HepG2 (cell line): Measurements from ENCODE around the gene PDE4D. TPM values are rescaled to one million over a fixed set of nuclear protein-coding genes. Genes with fewer than 3 reads are reported as not detected.

ENCODE experiments used
- ATAC-seq: fragments of 200-7000 bp; cut with Tn5 transposase; 3 replicates; pipeline ENCODE4 v1.9.1; 2020; ENCODE audit warnings: mild to moderate bottlenecking, moderate library complexity
- BruUV-seq: library from RNA; stranded (reverse); fragments of 400-500 nt; replicated peaks from 2 replicates; lab custom pipeline; 2021; lab: Mats Ljungman, UMichigan
- CTCF ChIA-PET: fragments of 300-600 bp; formaldehyde crosslinking; extraction: SDS; loops from one replicate; lab custom pipeline; 2021; ENCODE audit warnings: low total read pairs, inconsistent platforms, low intra/inter-chr PET ratio; lab: Yijun Ruan, JAX
- POLR2A ChIA-PET: fragments of 350-600 bp; sonication (Branson Sonifier 250); formaldehyde crosslinking; loops from one replicate; lab custom pipeline; 2020; ENCODE audit warnings: antibody characterized with exemption, inconsistent platforms; lab: Yijun Ruan, JAX
- DNase-seq: peaks from one replicate; pipeline ENCODE4 v3.0.0-alpha.2; 2015; ENCODE audit warnings: low spot score
- FAIRE-seq: peaks from 3 replicates; lab custom pipeline; 2011; peaks lifted over from hg19 to GRCh38; lab: Jason Lieb, UNC
- H2AFZ ChIP-seq: one replicate; pipeline ENCODE4 v1.6.1; 2011; ENCODE audit warnings: low read length, inconsistent platforms
- H3K27ac ChIP-seq: fragments of 300-600 bp; 3 replicates; pipeline ENCODE4 v1.8.0; 2011; ENCODE audit warnings: mixed run types, mild to moderate bottlenecking, mixed read lengths, low read length, inconsistent platforms; ENCODE audit not compliant: insufficient read depth; ENCODE audit errors: extremely low read length
- H3K27me3 ChIP-seq, 2 experiments: fragments of 200-600 bp in 1 of 2; 2 replicates in 1 of 2; 3 replicates in 1 of 2; pipeline versions ENCODE4 v1.6.0 to v1.8.0; 2011; ENCODE audit warnings: low read length in 2 of 2, mild to moderate bottlenecking in 2 of 2, moderate library complexity in 2 of 2, inconsistent platforms in 1 of 2; ENCODE audit not compliant: insufficient read depth in 2 of 2, control insufficient read depth in 1 of 2
- H3K36me3 ChIP-seq, 2 experiments: fragments of 200-600 bp in 1 of 2; replicated peaks in 1 of 2; 2 replicates in 1 of 2; 3 replicates in 1 of 2; pipeline versions ENCODE4 v1.5.1 to v1.8.0; 2011; ENCODE audit warnings: low read length in 2 of 2, inconsistent platforms in 1 of 2; ENCODE audit not compliant: insufficient read depth in 2 of 2, control insufficient read depth in 1 of 2
- H3K4me1 ChIP-seq: 2 replicates; pipeline ENCODE4 v1.5.1; 2012; ENCODE audit warnings: low read length, inconsistent platforms; ENCODE audit not compliant: insufficient read depth
- H3K4me2 ChIP-seq: 2 replicates; pipeline ENCODE4 v1.6.0; 2011; ENCODE audit warnings: low read depth, low read length, inconsistent platforms
- H3K4me3 ChIP-seq, 3 experiments: fragments of 200-600 bp in 1 of 3; sonication (generic), shearing (Covaris generic) in 1 of 3; replicated peaks in 1 of 3; 2 replicates each; pipeline ENCODE4 v1.5.1; 2011 to 2016; ENCODE audit warnings: low read length in 3 of 3, inconsistent platforms in 2 of 3, low read depth in 2 of 3, mild to moderate bottlenecking in 2 of 3, control low read depth in 1 of 3, mixed read lengths in 1 of 3; ENCODE audit not compliant: insufficient read depth in 1 of 3
- H3K79me2 ChIP-seq: one replicate; pipeline ENCODE4 v1.6.1; 2011; ENCODE audit warnings: low read length, inconsistent platforms; ENCODE audit not compliant: insufficient read depth
- H3K9ac ChIP-seq: 2 replicates; pipeline ENCODE4 v1.6.0; 2011; ENCODE audit warnings: mild to moderate bottlenecking, low read depth, low read length, inconsistent platforms; ENCODE audit not compliant: insufficient read depth
- H3K9me3 ChIP-seq: 2 replicates; pipeline ENCODE4 v1.5.1; 2012; ENCODE audit warnings: mild to moderate bottlenecking, low read length
- H4K20me1 ChIP-seq: 2 replicates; pipeline ENCODE4 v1.6.0; 2011; ENCODE audit warnings: inconsistent platforms, mild to moderate bottlenecking, low read length, moderate library complexity; ENCODE audit not compliant: insufficient read depth
- ASH2L ChIP-seq: fragments of 300-600, 200-600 bp; sonication (generic); IDR thresholded peaks from 2 replicates; pipeline ENCODE4 v1.7.0; 2017; ENCODE audit warnings: low read depth, mild to moderate bottlenecking, moderate library complexity, mixed read lengths, low read length; ENCODE audit not compliant: insufficient read length
- SOX5 ChIP-seq: IDR thresholded peaks from 2 replicates; pipeline ENCODE4 v1.6.1; 2016; ENCODE audit warnings: borderline replicate concordance
- SP140L ChIP-seq: sonication (generic); formaldehyde crosslinking; IDR thresholded peaks from 2 replicates; pipeline ENCODE4 v1.4.0; 2020; ENCODE audit warnings: missing genetic modification reagents, borderline replicate concordance
- TRAFD1 ChIP-seq: sonication (generic); formaldehyde crosslinking; IDR thresholded peaks from 2 replicates; pipeline ENCODE4 v1.5.1; 2020; ENCODE audit warnings: missing genetic modification reagents, mild to moderate bottlenecking, borderline replicate concordance
- ZNF619 ChIP-seq: sonication (generic); formaldehyde crosslinking; IDR thresholded peaks from 2 replicates; pipeline ENCODE4 v1.4.0; 2020; ENCODE audit warnings: mild to moderate bottlenecking, missing genetic modification reagents
- WGBS: methylation state at CpG from one replicate; pipeline ENCODE4 v1.1.6; 2017; ENCODE audit warnings: low lambda C conversion rate; 5-methylcytosine and 5-hydroxymethylcytosine counted together
- in situ Hi-C: cut with HindIII; loops from 2 replicates; pipeline ENCODE4 v1.10.0; 2017; ENCODE audit warnings: low pct_unique_long_range_greater_than_20kb; ENCODE audit not compliant: extremely low pct_ligation_motif_present
- intact Hi-C: fragments of 100-400 bp; cut with micrococcal nuclease; formaldehyde crosslinking; loops from one replicate; pipeline ENCODE4 v1.10.0; 2022; ENCODE audit not compliant: unreplicated experiment
- polyA plus RNA-seq, 8 experiments: library from polyadenylated mRNA; depleted of rRNA in 3 of 8; stranded (reverse) in 7 of 8; unstranded in 1 of 8; fragments of >200 nt; fragmentation: Illumina TruSeq in 4 of 8; extraction: Trizol in 4 of 8; gene quantifications; 2 replicates each; pipeline versions ENCODE4 v1.2.1 to v1.2.3, GENCODE V29; 2011 to 2016; ENCODE audit warnings: low read depth in 4 of 8, missing spikeins in 1 of 8, mixed read lengths in 1 of 8; ENCODE audit not compliant: insufficient read depth in 1 of 8
- total RNA-seq, 5 experiments: library from RNA; depleted of rRNA; stranded (reverse); fragments of >200 nt; fragmentation: Illumina TruSeq; extraction: Trizol; gene quantifications; 2 replicates each; pipeline ENCODE4 v1.2.3, GENCODE V29; 2016; ENCODE audit warnings: low read depth in 1 of 5

Gene PDE4D
- total and polyA plus RNA-seq, 2 of the 13 experiments (the other 11 are each of a cell fraction or from before 2014, with no cell fraction given): 7.0 to 12.2 TPM

DNA sequence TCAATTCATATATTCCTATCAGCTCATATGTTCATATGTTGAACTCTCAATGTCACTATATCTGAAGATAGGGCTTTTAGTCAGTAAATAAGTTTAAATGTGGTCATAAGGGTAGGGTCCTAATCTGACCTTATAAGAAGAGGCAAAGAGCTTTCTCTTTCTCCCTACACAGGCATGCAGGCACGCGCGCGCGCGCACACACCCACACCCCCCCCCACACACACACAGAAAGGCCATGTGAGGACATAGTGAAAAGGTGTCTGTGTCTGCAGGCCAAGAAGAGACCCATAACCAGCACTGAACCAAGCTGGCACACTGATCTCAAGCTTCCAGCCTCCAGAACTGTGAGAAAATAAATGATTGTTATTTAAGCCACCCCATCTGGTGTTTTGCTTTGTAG is 76.0 kb downstream of the PDE4D start (continued):
- TF ChIP-seq SOX5 (CRISPR knock-in tag) (no peak), ASH2L (no peak), TRAFD1 (CRISPR knock-in tag) (no peak)

- no peak overlapping the region for H2AFZ ChIP-seq
- WGBS: 67% methylated on average over 3 of the region's 6 CpGs
- H3K27me3 ChIP-seq: no peaks in the 10 kb centered on the region
- H4K20me1 ChIP-seq: no peaks in the 10 kb centered on the region
- H3K4me3 ChIP-seq: no peak overlapping the region
- no peak overlapping the region for H3K27ac ChIP-seq
- no TSS peak for BruUV-seq
- H3K9ac ChIP-seq: no peak overlapping the region
- DNase-seq (no peak), ATAC-seq (no peak), FAIRE-seq (no peak)
- CTCF ChIA-PET: no interaction called here
- intact Hi-C loops (loop anchor here (10.0 kb wide), 1 partner anchor 468 kb away; no protein-coding TSS in a partner anchor), in situ Hi-C loops (loop anchor here (10.0 kb wide), 2 partner anchors 468 to 768 kb away; no protein-coding TSS in a partner anchor)
- no peaks in the 10 kb centered on the region for H3K79me2 ChIP-seq
- no peaks in the 10 kb centered on the region for H3K9me3 ChIP-seq
- H3K36me3 ChIP-seq: no peaks in the 10 kb centered on the region
- no peaks in the 10 kb centered on the region for H3K4me1 ChIP-seq
- TF ChIP-seq SP140L (no peak), ZNF619 (CRISPR knock-in tag) (no peak)
- POLR2A ChIA-PET: no interaction called here
- H3K4me2 ChIP-seq: no peak overlapping the region
These were observed 76.7 kb downstream of the PDE4D start for GRCh38 chr5:59816654-59817300.
